HFF-Myc (cell line): ENCODE measurements around the gene TIMM21.

ENCODE experiments used
- DNase-seq: peaks from one replicate; pipeline ENCODE4 v3.0.0-alpha.2; 2011; ENCODE audit warnings: low read depth; ENCODE audit errors: extremely low read depth
- H3K4me3 ChIP-seq: replicated peaks from 2 replicates; pipeline ENCODE4 v1.5.1; 2011; ENCODE audit warnings: low read depth, mild to moderate bottlenecking, control low read depth, low read length
- TF ChIP-seq, protein P1 (sequence below): IDR thresholded peaks from 2 replicates; pipeline ENCODE4 v1.5.1; 2012; ENCODE audit warnings: mild to moderate bottlenecking, low read depth, low read length, control low read depth; ENCODE audit errors: missing control alignments

TIMM21 gene

GRCh38 chr18:74172697-74173433 is 24.5 kb downstream of the TIMM21 start:
- no peak for DNase-seq
- TF ChIP-seq, protein P1, sequence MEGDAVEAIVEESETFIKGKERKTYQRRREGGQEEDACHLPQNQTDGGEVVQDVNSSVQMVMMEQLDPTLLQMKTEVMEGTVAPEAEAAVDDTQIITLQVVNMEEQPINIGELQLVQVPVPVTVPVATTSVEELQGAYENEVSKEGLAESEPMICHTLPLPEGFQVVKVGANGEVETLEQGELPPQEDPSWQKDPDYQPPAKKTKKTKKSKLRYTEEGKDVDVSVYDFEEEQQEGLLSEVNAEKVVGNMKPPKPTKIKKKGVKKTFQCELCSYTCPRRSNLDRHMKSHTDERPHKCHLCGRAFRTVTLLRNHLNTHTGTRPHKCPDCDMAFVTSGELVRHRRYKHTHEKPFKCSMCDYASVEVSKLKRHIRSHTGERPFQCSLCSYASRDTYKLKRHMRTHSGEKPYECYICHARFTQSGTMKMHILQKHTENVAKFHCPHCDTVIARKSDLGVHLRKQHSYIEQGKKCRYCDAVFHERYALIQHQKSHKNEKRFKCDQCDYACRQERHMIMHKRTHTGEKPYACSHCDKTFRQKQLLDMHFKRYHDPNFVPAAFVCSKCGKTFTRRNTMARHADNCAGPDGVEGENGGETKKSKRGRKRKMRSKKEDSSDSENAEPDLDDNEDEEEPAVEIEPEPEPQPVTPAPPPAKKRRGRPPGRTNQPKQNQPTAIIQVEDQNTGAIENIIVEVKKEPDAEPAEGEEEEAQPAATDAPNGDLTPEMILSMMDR = no peak
- H3K4me3 ChIP-seq = no peak overlapping the region

DNA sequence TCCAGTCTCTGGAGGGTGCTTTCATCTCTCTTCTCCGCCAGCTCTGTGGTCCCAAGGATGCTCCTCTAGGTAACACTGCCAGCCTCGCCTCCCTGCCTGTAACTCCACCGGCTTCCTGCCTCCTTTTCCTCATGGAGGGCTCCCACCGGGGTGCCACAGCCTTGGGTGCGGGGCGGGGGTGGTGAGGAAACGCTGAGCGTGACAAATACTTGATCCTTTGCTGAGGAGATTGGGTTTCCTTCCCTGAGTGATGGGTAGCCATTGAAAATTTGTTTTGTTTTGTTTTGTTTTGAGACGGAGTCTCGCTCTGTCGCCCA is 25.1 kb downstream of the TIMM21 start:
- no peak overlapping the region for H3K4me3 ChIP-seq
- TF ChIP-seq, protein P1 = no peak
- no peak for DNase-seq

GRCh38 chr18:74175658-74176057 is 27.3 kb downstream of the TIMM21 start:
- no peak for DNase-seq

GRCh38 chr18:74178884-74179283 is 30.6 kb downstream of the TIMM21 start:
- TF ChIP-seq, protein P1 = no peak
- no peak overlapping the region for H3K4me3 ChIP-seq
- DNase-seq = no peak

More at GRCh38 chr18:74175658-74176057, 27.3 kb downstream of the TIMM21 start:
- H3K4me3 ChIP-seq = no peak overlapping the region
- TF ChIP-seq, protein P1 = no peak

GRCh38 chr18:74179623-74180199 is 31.4 kb downstream of the TIMM21 start:
- H3K4me3 ChIP-seq = no peak overlapping the region
- no peak for DNase-seq
- TF ChIP-seq, protein P1 = no peak

GRCh38 chr18:74182335-74182734 is 34.0 kb downstream of the TIMM21 start:
- TF ChIP-seq, protein P1 = no peak
- DNase-seq = no peak
- no peak overlapping the region for H3K4me3 ChIP-seq
